Pancreas (tissue), 8 donors: ENCODE data around the gene PEX26. TPM values are rescaled to one million over a fixed set of nuclear protein-coding genes. Genes with fewer than 3 reads are reported as not detected.

Experiments
- polyA plus RNA-seq, 2 donors: library from polyadenylated mRNA; stranded (reverse); fragments of 200-250 nt; gene quantifications; one replicate each; pipeline ENCODE4 v1.2.3, GENCODE V29; 2013
- total RNA-seq, 6 donors: library from RNA; stranded (reverse); fragmentation: NEBNext Ultra II Directional in 4 of 6; extraction: Animal tissue kit (Norgen Biotek cat#: 25700) in 4 of 6; gene quantifications; one replicate each; pipeline versions ENCODE4 v1.2.1 to v1.2.4, GENCODE V29; 2021 to 2023
- donor health status: healthy with polysubstance abuse.
- donor health status: DM: no; HTN: no; CAD: no; lungs with moderate emphysema.
- donor health status: DM: no; HTN: no; CAD: no.
- donor health status: Bipolar disorder and iron deficiency.
- donor health status: DM: yes; HTN: yes; CAD: no.
- donor health status: DM: no; HTN: no; CAD: no.
- donor health status: DM: no; HTN: no; CAD: no.
- donor health status: DM: yes; HTN: yes; CAD: no.

The PEX26 gene
- total and polyA plus RNA-seq, 8 donors = 9.3 to 26.5 (median 14.3) TPM

Other genes starting within 250 kb of the PEX26 start
- gene MICAL3, start 53.4 kb upstream of the PEX26 start, total RNA-seq = 10 to 100 TPM; 22.6 to 56.8 (median 28.5) TPM
- 10 to 100 TPM in 1 of 2 donors, 1 to 10 TPM in 1; 5.9 to 24.5 TPM for gene MICAL3, start 53.4 kb upstream of the PEX26 start, polyA plus RNA-seq
- 1 to 10 TPM; 1.5 to 2.8 (median 1.8) TPM for gene TUBA8, start 32.8 kb downstream of the PEX26 start, total RNA-seq
- 1 to 10 TPM; 3.5 to 5.4 TPM for gene TUBA8, start 32.8 kb downstream of the PEX26 start, polyA plus RNA-seq
- 1 to 10 TPM; 1.1 to 2.9 (median 2.1) TPM for gene USP18, start 72.2 kb downstream of the PEX26 start, total RNA-seq
- gene USP18, start 72.2 kb downstream of the PEX26 start, polyA plus RNA-seq = 1 to 10 TPM; 3.4 to 7.7 TPM